A549 (cell line): ENCODE data around the gene CIB4. TPM values are rescaled to one million over a fixed set of nuclear protein-coding genes. Genes with fewer than 3 reads are reported as not detected.

Experiments used
- ATAC-seq, 2 experiments: fragments of 200-7000 bp in 1 of 2; fragments of >200 bp in 1 of 2; cut with Nextera tagmentation in 1 of 2; cut with Tn5 transposase in 1 of 2; 3 replicates each; pipeline versions ENCODE4 v1.8.0 to v1.9.1; 2018 to 2020; ENCODE audit warnings: mild to moderate bottlenecking in 1 of 2, moderate library complexity in 1 of 2
- CTCF ChIA-PET: fragments of 300-600 bp; sonication (Branson Sonifier 250); formaldehyde crosslinking; extraction: SDS; loops from one replicate; lab custom pipeline; 2021; ENCODE audit warnings: antibody characterized with exemption, inconsistent platforms; lab: Yijun Ruan, JAX
- POLR2A ChIA-PET: fragments of 350-600 bp; formaldehyde crosslinking; extraction: SDS; loops from one replicate; lab custom pipeline; 2021; ENCODE audit warnings: antibody characterized with exemption, inconsistent platforms; lab: Yijun Ruan, JAX
- DNase-seq, 2 experiments: peaks; one replicate each; pipeline versions ENCODE4 v3.0.0 to v3.0.0-alpha.2; 2011 to 2016; ENCODE audit warnings: low read depth in 1 of 2, low spot score in 1 of 2
- FAIRE-seq: peaks from 2 replicates; lab custom pipeline; 2011; peaks lifted over from hg19 to GRCh38; lab: Jason Lieb, UNC
- H3K27ac ChIP-seq, 2 experiments: fragments of >200 bp; sonication (Bioruptor Twin); formaldehyde crosslinking; 3 replicates each; pipeline ENCODE4 v1.5.1; 2016 to 2017
- H3K4me1 ChIP-seq: fragments of >200 bp; sonication (Bioruptor Twin); formaldehyde crosslinking; 3 replicates; pipeline ENCODE4 v1.6.1; 2016
- H3K4me2 ChIP-seq: fragments of >200 bp; sonication (Bioruptor Twin); formaldehyde crosslinking; 3 replicates; pipeline ENCODE4 v1.6.1; 2016
- H3K4me3 ChIP-seq: fragments of >200 bp; sonication (Bioruptor Twin); formaldehyde crosslinking; 3 replicates; pipeline ENCODE4 v1.5.1; 2016
- H3K9me3 ChIP-seq: fragments of >200 bp; sonication (Bioruptor Twin); formaldehyde crosslinking; 3 replicates; pipeline ENCODE4 v1.6.1; 2016
- CEBPB ChIP-seq, 2 experiments: fragments of >200 bp in 1 of 2; sonication (Bioruptor Twin) in 1 of 2; formaldehyde crosslinking in 1 of 2; IDR thresholded peaks; 2 replicates each; pipeline ENCODE4 v1.6.1; 2012 to 2016
- EHMT2 ChIP-seq: fragments of 200-600 bp; sonication (generic); IDR thresholded peaks from 2 replicates; pipeline ENCODE4 v1.6.1; 2016; ENCODE audit warnings: antibody characterized with exemption, low read depth, mild to moderate bottlenecking, moderate library complexity
- EP300 ChIP-seq, 2 experiments: fragments of >200 bp; sonication (Bioruptor Twin); formaldehyde crosslinking; IDR thresholded peaks; 2 replicates in 1 of 2; 3 replicates in 1 of 2; pipeline ENCODE4 v1.6.1; 2016 to 2017
- GATA3 ChIP-seq: IDR thresholded peaks from 2 replicates; pipeline ENCODE4 v1.6.1; 2012; ENCODE audit warnings: borderline replicate concordance
- HOXB5 ChIP-seq: fragments of 250-450 bp; sonication (Bioruptor Pico); IDR thresholded peaks from 2 replicates; pipeline ENCODE4 v1.5.0; 2020; ENCODE audit warnings: mild to moderate bottlenecking, moderate library complexity
- JUN ChIP-seq, 2 experiments: fragments of >200 bp; sonication (Bioruptor Twin); formaldehyde crosslinking; IDR thresholded peaks; 2 replicates in 1 of 2; 3 replicates in 1 of 2; pipeline ENCODE4 v1.6.1; 2016 to 2017
- KDM1A ChIP-seq: fragments of 200-600 bp; sonication (generic); IDR thresholded peaks from 2 replicates; pipeline ENCODE4 v1.6.1; 2016; ENCODE audit warnings: low read depth, mild to moderate bottlenecking
- MAFK ChIP-seq: fragments of 450-650 bp; IDR thresholded peaks from 2 replicates; pipeline ENCODE4 v1.6.1; 2014; ENCODE audit not compliant: partially characterized antibody
- PHF8 ChIP-seq: fragments of 200-600 bp; sonication (generic); IDR thresholded peaks from 2 replicates; pipeline ENCODE4 v1.6.1; 2016; ENCODE audit warnings: low read depth, mild to moderate bottlenecking, antibody characterized with exemption, moderate library complexity, borderline replicate concordance
- RCOR1 ChIP-seq: fragments of 150-350 bp; IDR thresholded peaks from 2 replicates; pipeline ENCODE4 v1.6.1; 2014; ENCODE audit warnings: antibody characterized with exemption, low read length, low read depth
- RFX5 ChIP-seq: fragments of 450-650 bp; IDR thresholded peaks from 2 replicates; pipeline ENCODE4 v1.7.1; 2014; ENCODE audit warnings: antibody characterized with exemption, mild to moderate bottlenecking, moderate library complexity
- RNF2 ChIP-seq: fragments of 200-600 bp; sonication (generic); IDR thresholded peaks from 2 replicates; pipeline ENCODE4 v1.6.1; 2016; ENCODE audit warnings: low read depth, mild to moderate bottlenecking, antibody characterized with exemption, moderate library complexity, borderline replicate concordance
- SREBF2 ChIP-seq: fragments of 450-650 bp; IDR thresholded peaks from 2 replicates; pipeline ENCODE4 v1.6.1; 2014; ENCODE audit warnings: mild to moderate bottlenecking, moderate library complexity
- TFCP2L1 ChIP-seq: fragments of 250-450 bp; sonication (Bioruptor Pico); IDR thresholded peaks from 2 replicates; pipeline ENCODE4 v1.5.0; 2021; ENCODE audit warnings: mild to moderate bottlenecking
- ZNF302 ChIP-seq: fragments of 250-450 bp; sonication (Bioruptor Pico); IDR thresholded peaks from 2 replicates; pipeline ENCODE4 v1.9.0; 2021; ENCODE audit warnings: inconsistent platforms, mild to moderate bottlenecking, moderate library complexity
- WGBS: methylation state at CpG from one replicate; pipeline ENCODE4 v1.1.6; 2017; ENCODE audit errors: missing lambda C conversion rate; 5-methylcytosine and 5-hydroxymethylcytosine counted together
- polyA plus RNA-seq, 4 experiments: library from polyadenylated mRNA; depleted of rRNA in 3 of 4; stranded (reverse); fragments of >200 nt; fragmentation: RNase III in 1 of 4; extraction: RNeasy Plus Mini Kit Qiagen cat#74134 plus additional on column Dnase treatment in 1 of 4; gene quantifications; 2 replicates in 3 of 4; 3 replicates in 1 of 4; pipeline ENCODE4 v1.2.3, GENCODE V29; 2011 to 2017
- TF ChIP-seq, protein P1 (sequence below): fragments of 200-600 bp; sonication (generic); IDR thresholded peaks from 2 replicates; pipeline ENCODE4 v1.6.1; 2016; ENCODE audit warnings: antibody characterized with exemption, mild to moderate bottlenecking, moderate library complexity
- TF ChIP-seq, protein P2 (sequence below): fragments of >200 bp; sonication (Bioruptor Twin); formaldehyde crosslinking; IDR thresholded peaks from 3 replicates; pipeline ENCODE4 v1.5.1; 2016
- TF ChIP-seq, protein P3 (sequence below): IDR thresholded peaks from 2 replicates; pipeline ENCODE4 v1.6.1; 2012
- TF ChIP-seq, protein P4 (sequence below): fragments of >200 bp; sonication (Bioruptor Twin); formaldehyde crosslinking; IDR thresholded peaks from 3 replicates; pipeline ENCODE4 v1.6.1; 2016
- TF ChIP-seq, protein P5 (sequence below): fragments of 250-450 bp; sonication (Bioruptor Pico); IDR thresholded peaks from 2 replicates; pipeline ENCODE4 v1.5.0; 2021; ENCODE audit warnings: mild to moderate bottlenecking, moderate library complexity, borderline replicate concordance

The CIB4 gene
- polyA plus RNA-seq, 2 of the 4 experiments (the other 2 are of a cell fraction) = 0.30 to 1.0 TPM

DNA sequence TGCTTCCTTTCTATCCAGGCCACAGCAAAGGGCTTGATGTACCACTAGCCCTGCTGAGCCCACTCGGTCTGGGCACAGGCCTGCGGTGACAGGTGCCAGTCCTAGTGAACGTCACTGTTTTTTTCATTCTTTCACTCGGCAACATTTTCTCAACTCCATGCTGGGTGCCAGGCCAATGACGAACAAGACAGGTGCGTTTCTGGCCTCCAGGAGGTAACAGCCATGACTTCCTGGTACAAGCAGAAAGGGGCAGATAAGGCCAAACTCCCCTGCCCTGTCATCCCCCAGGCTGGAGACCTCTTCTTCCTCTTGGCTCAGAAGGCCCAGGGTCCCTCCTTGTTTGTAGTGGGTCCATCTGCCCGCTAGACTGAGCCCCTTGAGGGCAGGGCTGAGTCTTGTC, 107.5 kb downstream of the CIB4 start:
- no peak for FAIRE-seq
- Histone ChIP-seq H3K9me3 (no peaks in the 10 kb centered on the region), H3K4me3 (no peak overlapping the region), H3K4me2 (no peak overlapping the region), H3K4me1 (no peaks in the 10 kb centered on the region), H3K27ac (no peak overlapping the region)
- POLR2A ChIA-PET = no interaction called here
- no peak for TF ChIP-seq RCOR1
- TF ChIP-seq PHF8 = no peak
- TF ChIP-seq, protein P1, sequence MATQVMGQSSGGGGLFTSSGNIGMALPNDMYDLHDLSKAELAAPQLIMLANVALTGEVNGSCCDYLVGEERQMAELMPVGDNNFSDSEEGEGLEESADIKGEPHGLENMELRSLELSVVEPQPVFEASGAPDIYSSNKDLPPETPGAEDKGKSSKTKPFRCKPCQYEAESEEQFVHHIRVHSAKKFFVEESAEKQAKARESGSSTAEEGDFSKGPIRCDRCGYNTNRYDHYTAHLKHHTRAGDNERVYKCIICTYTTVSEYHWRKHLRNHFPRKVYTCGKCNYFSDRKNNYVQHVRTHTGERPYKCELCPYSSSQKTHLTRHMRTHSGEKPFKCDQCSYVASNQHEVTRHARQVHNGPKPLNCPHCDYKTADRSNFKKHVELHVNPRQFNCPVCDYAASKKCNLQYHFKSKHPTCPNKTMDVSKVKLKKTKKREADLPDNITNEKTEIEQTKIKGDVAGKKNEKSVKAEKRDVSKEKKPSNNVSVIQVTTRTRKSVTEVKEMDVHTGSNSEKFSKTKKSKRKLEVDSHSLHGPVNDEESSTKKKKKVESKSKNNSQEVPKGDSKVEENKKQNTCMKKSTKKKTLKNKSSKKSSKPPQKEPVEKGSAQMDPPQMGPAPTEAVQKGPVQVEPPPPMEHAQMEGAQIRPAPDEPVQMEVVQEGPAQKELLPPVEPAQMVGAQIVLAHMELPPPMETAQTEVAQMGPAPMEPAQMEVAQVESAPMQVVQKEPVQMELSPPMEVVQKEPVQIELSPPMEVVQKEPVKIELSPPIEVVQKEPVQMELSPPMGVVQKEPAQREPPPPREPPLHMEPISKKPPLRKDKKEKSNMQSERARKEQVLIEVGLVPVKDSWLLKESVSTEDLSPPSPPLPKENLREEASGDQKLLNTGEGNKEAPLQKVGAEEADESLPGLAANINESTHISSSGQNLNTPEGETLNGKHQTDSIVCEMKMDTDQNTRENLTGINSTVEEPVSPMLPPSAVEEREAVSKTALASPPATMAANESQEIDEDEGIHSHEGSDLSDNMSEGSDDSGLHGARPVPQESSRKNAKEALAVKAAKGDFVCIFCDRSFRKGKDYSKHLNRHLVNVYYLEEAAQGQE = no peak
- no peak for TF ChIP-seq RFX5
- no peak for TF ChIP-seq SREBF2
- no peak for DNase-seq
- ATAC-seq = no peak
- CTCF ChIA-PET = interaction anchor here (0.9 to 5.3 kb wide), 5 partner anchors 12 to 44 kb away, joined by 4 to 29 read pairs (median 4); no protein-coding TSS in a partner anchor
- 63% methylated on average over 7 of the region's 7 CpGs for WGBS

DNA sequence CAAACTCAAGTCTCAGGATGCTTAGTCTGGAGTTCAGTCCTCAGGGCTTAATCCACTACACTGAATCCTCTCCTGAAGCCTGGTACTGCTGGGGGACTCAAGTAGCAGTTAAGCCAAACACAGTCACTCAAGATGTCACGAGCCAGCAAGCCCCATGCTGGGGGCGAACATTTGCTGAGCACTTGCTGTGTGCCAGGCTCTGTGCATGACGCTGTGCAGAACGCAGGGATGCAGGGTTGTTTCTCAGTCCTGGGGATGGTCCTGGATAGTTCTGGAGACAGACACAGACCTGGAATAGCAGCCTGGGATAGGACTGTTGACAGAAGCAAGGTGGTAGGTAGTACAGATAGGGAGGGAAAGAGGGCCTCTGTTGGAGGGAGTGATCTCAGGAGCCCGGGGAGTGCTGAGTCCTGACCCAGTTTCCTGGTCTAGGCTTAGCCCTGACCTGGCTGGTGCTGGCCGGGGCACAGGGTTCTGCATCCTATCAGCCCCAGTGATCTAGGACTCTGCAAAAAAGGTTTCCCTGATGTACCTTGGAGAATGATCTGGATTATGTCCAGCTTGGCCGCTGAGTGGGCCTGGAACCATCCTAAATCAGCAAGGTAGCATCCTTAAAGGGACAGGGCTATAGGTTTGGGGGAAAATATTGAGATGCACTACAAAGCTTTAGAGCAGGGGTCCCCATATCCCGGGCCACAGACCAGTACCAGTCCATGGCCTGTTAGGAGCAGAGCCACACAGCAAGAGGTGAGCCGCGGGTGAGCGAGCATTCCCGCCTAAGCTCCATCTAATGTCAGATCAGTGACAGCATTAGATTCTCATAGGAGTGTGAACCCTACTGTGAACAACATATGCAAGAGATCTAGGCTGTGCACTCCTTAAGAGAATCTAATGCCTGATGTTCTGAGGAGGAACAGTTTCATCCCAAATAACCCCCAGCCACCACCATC, 108.6 kb downstream of the CIB4 start:
- H3K4me3 ChIP-seq = no peak overlapping the region
- TF ChIP-seq MAFK = no peak
- TF ChIP-seq RNF2 = no peak
- no peak for TF ChIP-seq CEBPB (IDR thresholded peaks at IDR 0.05)
- no peak for TF ChIP-seq ZNF302 (CRISPR knock-in tag)
- no peak for TF ChIP-seq EHMT2
- TF ChIP-seq SREBF2 = no peak
- TF ChIP-seq, protein P2, sequence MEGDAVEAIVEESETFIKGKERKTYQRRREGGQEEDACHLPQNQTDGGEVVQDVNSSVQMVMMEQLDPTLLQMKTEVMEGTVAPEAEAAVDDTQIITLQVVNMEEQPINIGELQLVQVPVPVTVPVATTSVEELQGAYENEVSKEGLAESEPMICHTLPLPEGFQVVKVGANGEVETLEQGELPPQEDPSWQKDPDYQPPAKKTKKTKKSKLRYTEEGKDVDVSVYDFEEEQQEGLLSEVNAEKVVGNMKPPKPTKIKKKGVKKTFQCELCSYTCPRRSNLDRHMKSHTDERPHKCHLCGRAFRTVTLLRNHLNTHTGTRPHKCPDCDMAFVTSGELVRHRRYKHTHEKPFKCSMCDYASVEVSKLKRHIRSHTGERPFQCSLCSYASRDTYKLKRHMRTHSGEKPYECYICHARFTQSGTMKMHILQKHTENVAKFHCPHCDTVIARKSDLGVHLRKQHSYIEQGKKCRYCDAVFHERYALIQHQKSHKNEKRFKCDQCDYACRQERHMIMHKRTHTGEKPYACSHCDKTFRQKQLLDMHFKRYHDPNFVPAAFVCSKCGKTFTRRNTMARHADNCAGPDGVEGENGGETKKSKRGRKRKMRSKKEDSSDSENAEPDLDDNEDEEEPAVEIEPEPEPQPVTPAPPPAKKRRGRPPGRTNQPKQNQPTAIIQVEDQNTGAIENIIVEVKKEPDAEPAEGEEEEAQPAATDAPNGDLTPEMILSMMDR = no peak
- TF ChIP-seq HOXB5 (CRISPR knock-in tag) = no peak
- TF ChIP-seq, protein P3, sequence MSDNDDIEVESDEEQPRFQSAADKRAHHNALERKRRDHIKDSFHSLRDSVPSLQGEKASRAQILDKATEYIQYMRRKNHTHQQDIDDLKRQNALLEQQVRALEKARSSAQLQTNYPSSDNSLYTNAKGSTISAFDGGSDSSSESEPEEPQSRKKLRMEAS = no peak
- TF ChIP-seq JUN (IDR thresholded peaks at IDR 0.05) = no peak
- TF ChIP-seq, protein P4, sequence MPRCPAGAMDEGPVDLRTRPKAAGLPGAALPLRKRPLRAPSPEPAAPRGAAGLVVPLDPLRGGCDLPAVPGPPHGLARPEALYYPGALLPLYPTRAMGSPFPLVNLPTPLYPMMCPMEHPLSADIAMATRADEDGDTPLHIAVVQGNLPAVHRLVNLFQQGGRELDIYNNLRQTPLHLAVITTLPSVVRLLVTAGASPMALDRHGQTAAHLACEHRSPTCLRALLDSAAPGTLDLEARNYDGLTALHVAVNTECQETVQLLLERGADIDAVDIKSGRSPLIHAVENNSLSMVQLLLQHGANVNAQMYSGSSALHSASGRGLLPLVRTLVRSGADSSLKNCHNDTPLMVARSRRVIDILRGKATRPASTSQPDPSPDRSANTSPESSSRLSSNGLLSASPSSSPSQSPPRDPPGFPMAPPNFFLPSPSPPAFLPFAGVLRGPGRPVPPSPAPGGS = no peak
- no peak for TF ChIP-seq KDM1A
- no peak for TF ChIP-seq EP300 (IDR thresholded peaks at IDR 0.05)
- no peak for TF ChIP-seq GATA3
- no peak for TF ChIP-seq TFCP2L1
- TF ChIP-seq, protein P5, sequence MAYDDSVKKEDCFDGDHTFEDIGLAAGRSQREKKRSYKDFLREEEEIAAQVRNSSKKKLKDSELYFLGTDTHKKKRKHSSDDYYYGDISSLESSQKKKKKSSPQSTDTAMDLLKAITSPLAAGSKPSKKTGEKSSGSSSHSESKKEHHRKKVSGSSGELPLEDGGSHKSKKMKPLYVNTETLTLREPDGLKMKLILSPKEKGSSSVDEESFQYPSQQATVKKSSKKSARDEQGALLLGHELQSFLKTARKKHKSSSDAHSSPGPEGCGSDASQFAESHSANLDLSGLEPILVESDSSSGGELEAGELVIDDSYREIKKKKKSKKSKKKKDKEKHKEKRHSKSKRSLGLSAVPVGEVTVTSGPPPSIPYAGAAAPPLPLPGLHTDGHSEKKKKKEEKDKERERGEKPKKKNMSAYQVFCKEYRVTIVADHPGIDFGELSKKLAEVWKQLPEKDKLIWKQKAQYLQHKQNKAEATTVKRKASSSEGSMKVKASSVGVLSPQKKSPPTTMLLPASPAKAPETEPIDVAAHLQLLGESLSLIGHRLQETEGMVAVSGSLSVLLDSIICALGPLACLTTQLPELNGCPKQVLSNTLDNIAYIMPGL (CRISPR knock-in tag) = no peak
- ATAC-seq = no peak
- H3K4me1 ChIP-seq = no peaks in the 10 kb centered on the region
- POLR2A ChIA-PET = no interaction called here
- no peak overlapping the region for H3K27ac ChIP-seq
- H3K9me3 ChIP-seq = no peaks in the 10 kb centered on the region
- DNase-seq = no peak
- CTCF ChIA-PET = interaction anchor here (0.9 to 5.3 kb wide), 8 partner anchors 11 to 213 kb away, joined by 3 to 29 read pairs (median 4); no protein-coding TSS in a partner anchor
- no peak for FAIRE-seq
- no peak overlapping the region for H3K4me2 ChIP-seq
- 65% methylated on average over 12 of the region's 12 CpGs for WGBS
